MV-4-11 (cell line): ENCODE measurements around the gene EMILIN2.
"Not testable (repeated sequence)": the region's sequence is repeated elsewhere in the genome, so short reads cannot be mapped to it uniquely, and the experiment has no call there.

ENCODE experiments used
- DNase-seq: peaks from one replicate; lab custom pipeline; 2025; lab: John Stamatoyannopoulos, UW

EMILIN2 gene

GRCh38 chr18:2845172-2845571 lies 1.6 kb upstream of the EMILIN2 start:
- no peak for DNase-seq

- DNase-seq = no peak
These were observed 776 bp downstream of the EMILIN2 start for GRCh38 chr18:2847317-2848246.

GRCh38 chr18:2848247-2849246 lies 1.7 kb downstream of the EMILIN2 start:
- no peak for DNase-seq

GRCh38 chr18:2850816-2851215 lies 4.0 kb downstream of the EMILIN2 start:
- DNase-seq = no peak

- no peak for DNase-seq
These were observed 5.0 kb downstream of the EMILIN2 start for GRCh38 chr18:2851771-2852170.

GRCh38 chr18:2852460-2852859 lies 5.7 kb downstream of the EMILIN2 start:
- DNase-seq = not testable (repeated sequence)

GRCh38 chr18:2853173-2853925 lies 6.5 kb downstream of the EMILIN2 start:
- no peak for DNase-seq

GRCh38 chr18:2853926-2854664 lies 7.3 kb downstream of the EMILIN2 start:
- DNase-seq = no peak

GRCh38 chr18:2854875-2855274 lies 8.1 kb downstream of the EMILIN2 start:
- DNase-seq = no peak

GRCh38 chr18:2855560-2856350 lies 8.9 kb downstream of the EMILIN2 start:
- no peak for DNase-seq

GRCh38 chr18:2856547-2857170 lies 9.9 kb downstream of the EMILIN2 start:
- DNase-seq = no peak

- no peak for DNase-seq
These were observed 10.8 kb downstream of the EMILIN2 start for GRCh38 chr18:2857491-2858131.

GRCh38 chr18:2860397-2860796 lies 13.6 kb downstream of the EMILIN2 start:
- not testable (repeated sequence) for DNase-seq

- not testable (repeated sequence) for DNase-seq
These were observed 17.2 kb downstream of the EMILIN2 start for GRCh38 chr18:2863997-2864396.

- not testable (repeated sequence) for DNase-seq
These were observed 19.7 kb downstream of the EMILIN2 start for GRCh38 chr18:2866465-2866864.

- DNase-seq = no peak
These were observed 22.4 kb downstream of the EMILIN2 start for GRCh38 chr18:2869207-2869606.

- no peak for DNase-seq
These were observed 24.4 kb downstream of the EMILIN2 start for GRCh38 chr18:2871111-2871720.

GRCh38 chr18:2872095-2872494 lies 25.3 kb downstream of the EMILIN2 start:
- no peak for DNase-seq

- no peak for DNase-seq
These were observed 28.0 kb downstream of the EMILIN2 start for GRCh38 chr18:2874765-2875164.
